Mesendoderm (in vitro differentiated cells): ENCODE data around the gene SPTBN1.

Source experiments
- DNase-seq: peaks from one replicate; pipeline ENCODE4 v3.0.0; 2013
- H2AK5ac ChIP-seq: 2 replicates; pipeline ENCODE4 v1.6.1; 2013; ENCODE audit warnings: low read length, inconsistent platforms
- H2BK120ac ChIP-seq: 2 replicates; pipeline ENCODE4 v1.6.1; 2013; ENCODE audit warnings: low read depth, mild to moderate bottlenecking, low read length, moderate library complexity, mixed read lengths
- H2BK15ac ChIP-seq: replicated peaks from 2 replicates; pipeline ENCODE4 v1.6.1; 2013; ENCODE audit warnings: low read depth, mild to moderate bottlenecking, moderate library complexity
- H2BK5ac ChIP-seq: 2 replicates; pipeline ENCODE4 v1.6.1; 2013; ENCODE audit warnings: low read length, inconsistent platforms
- H3K18ac ChIP-seq: 2 replicates; pipeline ENCODE4 v1.6.1; 2013; ENCODE audit warnings: mild to moderate bottlenecking, low read length, mixed read lengths
- H3K23ac ChIP-seq: one replicate; pipeline ENCODE4 v1.6.1; 2013; ENCODE audit warnings: low read length
- H3K27ac ChIP-seq: 2 replicates; pipeline ENCODE4 v1.5.1; 2013; ENCODE audit warnings: low read depth, mild to moderate bottlenecking, inconsistent platforms, low read length, moderate library complexity
- H3K27me3 ChIP-seq: 2 replicates; pipeline ENCODE4 v1.6.1; 2013; ENCODE audit warnings: low read length, control low read depth, mild to moderate bottlenecking, inconsistent platforms; ENCODE audit not compliant: insufficient read depth, poor library complexity
- H3K36me3 ChIP-seq: 2 replicates; pipeline ENCODE4 v1.6.1; 2013; ENCODE audit warnings: low read length, inconsistent platforms; ENCODE audit not compliant: control insufficient read depth, insufficient read depth
- H3K4ac ChIP-seq: one replicate; pipeline ENCODE4 v1.6.1; 2013; ENCODE audit warnings: low read depth, mild to moderate bottlenecking, low read length, moderate library complexity
- H3K4me1 ChIP-seq: 2 replicates; pipeline ENCODE4 v1.6.1; 2013; ENCODE audit warnings: low read depth, low read length, inconsistent platforms; ENCODE audit not compliant: control insufficient read depth
- H3K4me2 ChIP-seq: 2 replicates; pipeline ENCODE4 v1.6.1; 2013; ENCODE audit warnings: low read length
- H3K4me3 ChIP-seq: 2 replicates; pipeline ENCODE4 v1.5.1; 2013; ENCODE audit warnings: mild to moderate bottlenecking, low read length
- H3K56ac ChIP-seq: one replicate; pipeline ENCODE4 v1.6.1; 2013; ENCODE audit warnings: low read length
- H3K79me1 ChIP-seq: 2 replicates; pipeline ENCODE4 v1.6.1; 2013; ENCODE audit warnings: low read length, inconsistent platforms
- H3K79me2 ChIP-seq: 2 replicates; pipeline ENCODE4 v1.6.1; 2013; ENCODE audit warnings: mild to moderate bottlenecking, low read length; ENCODE audit not compliant: control insufficient read depth, insufficient read depth
- H3K9ac ChIP-seq: 2 replicates; pipeline ENCODE4 v1.6.1; 2013; ENCODE audit warnings: low read length, inconsistent platforms
- H4K5ac ChIP-seq: one replicate; pipeline ENCODE4 v1.6.1; 2013; ENCODE audit warnings: low read length
- H4K8ac ChIP-seq: one replicate; pipeline ENCODE4 v1.6.1; 2013; ENCODE audit warnings: low read depth, mild to moderate bottlenecking, control low read depth, low read length, moderate library complexity
- WGBS: extraction: QIAGEN DNeasy Blood & Tissue Kit; methylation state at CpG from one replicate; pipeline ENCODE4 v1.1.7; 2013; ENCODE audit warnings: low lambda C conversion rate, missing lambda C conversion rate; ENCODE audit not compliant: insufficient coverage; ENCODE audit errors: extremely low coverage; 5-methylcytosine and 5-hydroxymethylcytosine counted together

Gene SPTBN1

GRCh38 chr2:54444503-54444902, 11.6 kb upstream of the SPTBN1 start:
- Histone ChIP-seq H3K23ac (no peak overlapping the region), H3K4ac (no peak overlapping the region), H2AK5ac (no peak overlapping the region), H3K4me1 (no peaks in the 10 kb centered on the region), H3K79me1 (no peaks in the 10 kb centered on the region), H4K8ac (no peak overlapping the region), H3K4me2 (no peak overlapping the region), H4K5ac (no peak overlapping the region), H2BK5ac (no peak overlapping the region), H2BK120ac (no peak overlapping the region), H2BK15ac (no peak overlapping the region), H3K79me2 (no peaks in the 10 kb centered on the region), H3K4me3 (no peak overlapping the region), H3K56ac (no peak overlapping the region), H3K18ac (no peak overlapping the region), H3K9ac (no peak overlapping the region), H3K27me3 (no peaks in the 10 kb centered on the region), H3K27ac (no peak overlapping the region), H3K36me3 (no peaks in the 10 kb centered on the region)
- WGBS: no CpG with 5 or more reads among the region's 1 CpG
- DNase-seq: no peak

GRCh38 chr2:54446122-54446521, 10.0 kb upstream of the SPTBN1 start:
- Histone ChIP-seq H3K18ac (no peak overlapping the region), H3K4me2 (no peak overlapping the region), H3K36me3 (no peaks in the 10 kb centered on the region), H3K27ac (no peak overlapping the region), H3K4ac (no peak overlapping the region), H3K4me3 (no peak overlapping the region), H3K56ac (no peak overlapping the region), H4K8ac (no peak overlapping the region), H3K27me3 (no peaks in the 10 kb centered on the region), H3K79me1 (no peaks in the 10 kb centered on the region), H3K23ac (no peak overlapping the region), H4K5ac (no peak overlapping the region), H3K9ac (no peak overlapping the region), H3K79me2 (no peaks in the 10 kb centered on the region), H2BK120ac (no peak overlapping the region), H3K4me1 (no peaks in the 10 kb centered on the region), H2BK15ac (no peak overlapping the region), H2BK5ac (no peak overlapping the region), H2AK5ac (no peak overlapping the region)
- DNase-seq: no peak

GRCh38 chr2:54446625-54447024, 9.5 kb upstream of the SPTBN1 start:
- H2BK120ac ChIP-seq: no peak overlapping the region
- no peak overlapping the region for H3K27ac ChIP-seq
- H3K18ac ChIP-seq: no peak overlapping the region
- H3K9ac ChIP-seq: no peak overlapping the region
- H3K36me3 ChIP-seq: no peaks in the 10 kb centered on the region
- H3K4me1 ChIP-seq: no peaks in the 10 kb centered on the region
- H2BK5ac ChIP-seq: no peak overlapping the region
- no peaks in the 10 kb centered on the region for H3K79me1 ChIP-seq
- no CpG with 5 or more reads among the region's 2 CpGs for WGBS
- H2AK5ac ChIP-seq: no peak overlapping the region
- no peaks in the 10 kb centered on the region for H3K27me3 ChIP-seq
- no peak for DNase-seq
- H3K23ac ChIP-seq: no peak overlapping the region
- H3K79me2 ChIP-seq: no peaks in the 10 kb centered on the region
- no peak overlapping the region for H3K4me2 ChIP-seq
- no peak overlapping the region for H3K4ac ChIP-seq
- H2BK15ac ChIP-seq: no peak overlapping the region
- H4K5ac ChIP-seq: no peak overlapping the region
- no peak overlapping the region for H4K8ac ChIP-seq
- H3K56ac ChIP-seq: no peak overlapping the region
- no peak overlapping the region for H3K4me3 ChIP-seq

GRCh38 chr2:54454548-54455130, 1.5 kb upstream of the SPTBN1 start:
- Histone ChIP-seq H3K56ac (peak overlapping the region; percentile 94), H3K27ac (no peak overlapping the region), H2BK5ac (no peak overlapping the region), H3K36me3 (no peaks in the 10 kb centered on the region), H4K8ac (no peak overlapping the region), H2AK5ac (no peak overlapping the region), H3K79me1 (peaks cover 5% of the 10 kb centered on the region), H3K4me3 (no peak overlapping the region), H3K27me3 (no peaks in the 10 kb centered on the region), H4K5ac (no peak overlapping the region), H3K4me1 (no peaks in the 10 kb centered on the region), H3K9ac (no peak overlapping the region), H3K23ac (no peak overlapping the region), H2BK120ac (no peak overlapping the region), H3K4me2 (peak overlapping the region; percentile 98), H3K79me2 (peaks cover 7% of the 10 kb centered on the region), H3K4ac (no peak overlapping the region), H2BK15ac (no peak overlapping the region), H3K18ac (no peak overlapping the region)
- no peak for DNase-seq
- WGBS: no CpG with 5 or more reads among the region's 4 CpGs

- Histone ChIP-seq H3K18ac (peak overlapping the region; percentile 75), H3K79me2 (peaks cover 7% of the 10 kb centered on the region), H2BK5ac (no peak overlapping the region), H3K36me3 (no peaks in the 10 kb centered on the region), H3K9ac (peak overlapping the region; percentile 67), H3K27me3 (no peaks in the 10 kb centered on the region), H4K8ac (no peak overlapping the region), H4K5ac (no peak overlapping the region), H2BK15ac (no peak overlapping the region), H3K4me3 (peak overlapping the region; percentile 82), H3K4me2 (peak overlapping the region; percentile 98), H3K56ac (peak overlapping the region; percentile 94), H2BK120ac (no peak overlapping the region), H3K4ac (no peak overlapping the region), H3K27ac (no peak overlapping the region), H2AK5ac (no peak overlapping the region), H3K4me1 (no peaks in the 10 kb centered on the region), H3K79me1 (peaks cover 5% of the 10 kb centered on the region), H3K23ac (no peak overlapping the region)
- WGBS: no CpG with 5 or more reads among the region's 20 CpGs
- DNase-seq: peak; percentile 37
Measured at GRCh38 chr2:54455131-54455562, 980 bp upstream of the SPTBN1 start.

GRCh38 chr2:54456362-54456611, 160 bp downstream of the SPTBN1 start:
- Histone ChIP-seq H3K4ac (peak overlapping the region; percentile 23), H3K23ac (no peak overlapping the region), H4K5ac (no peak overlapping the region), H3K4me1 (no peaks in the 10 kb centered on the region), H3K27me3 (no peaks in the 10 kb centered on the region), H3K27ac (peak overlapping the region; percentile 60), H3K79me2 (peaks cover 8% of the 10 kb centered on the region), H3K18ac (peak overlapping the region; percentile 95), H3K36me3 (no peaks in the 10 kb centered on the region), H3K4me2 (no peak overlapping the region), H2BK120ac (no peak overlapping the region), H2AK5ac (no peak overlapping the region), H3K4me3 (peak overlapping the region; percentile 60), H4K8ac (no peak overlapping the region), H3K56ac (peak overlapping the region; percentile 88), H3K79me1 (peaks cover 6% of the 10 kb centered on the region), H2BK15ac (peak overlapping the region; percentile 77), H3K9ac (peak overlapping the region; percentile 63), H2BK5ac (no peak overlapping the region)
- WGBS: no CpG with 5 or more reads among the region's 30 CpGs
- DNase-seq: no peak
